Calu3 (cell line): ENCODE results near the gene GRIA4. TPM values are rescaled to one million over a fixed set of nuclear protein-coding genes. Genes with fewer than 3 reads are reported as not detected.

Source experiments
- BruUV-seq: library from RNA; stranded (reverse); fragments of 400-500 nt; replicated peaks from 2 replicates; lab custom pipeline; 2021; lab: Mats Ljungman, UMichigan
- CTCF ChIA-PET: fragments of 300-600 bp; sonication (Branson Sonifier 250); formaldehyde crosslinking; loops from one replicate; lab custom pipeline; 2022; ENCODE audit warnings: antibody characterized with exemption; lab: Charles Lee
- DNase-seq: peaks from one replicate; pipeline ENCODE4 v3.0.0; 2022
- H3K27ac Mint-ChIP-seq: one replicate; pipeline ENCODE4 v1.8.0; 2022; ENCODE audit warnings: mixed read lengths; ENCODE audit not compliant: unreplicated experiment
- H3K27me3 Mint-ChIP-seq: one replicate; pipeline ENCODE4 v1.8.0; 2022; ENCODE audit warnings: mixed read lengths; ENCODE audit not compliant: unreplicated experiment
- H3K36me3 Mint-ChIP-seq: one replicate; pipeline ENCODE4 v1.8.0; 2022; ENCODE audit warnings: mild to moderate bottlenecking, moderate library complexity, mixed read lengths; ENCODE audit not compliant: insufficient read depth, unreplicated experiment
- H3K4me1 Mint-ChIP-seq: one replicate; pipeline ENCODE4 v1.8.0; 2022; ENCODE audit warnings: mild to moderate bottlenecking, low read depth, mixed read lengths; ENCODE audit not compliant: unreplicated experiment
- H3K4me3 Mint-ChIP-seq: one replicate; pipeline ENCODE4 v1.8.0; 2022; ENCODE audit warnings: mild to moderate bottlenecking, low read depth, moderate library complexity, mixed read lengths; ENCODE audit not compliant: unreplicated experiment
- H3K9me3 Mint-ChIP-seq: one replicate; pipeline ENCODE4 v1.8.0; 2022; ENCODE audit warnings: low read depth, mixed read lengths; ENCODE audit not compliant: unreplicated experiment
- CTCF ChIP-seq: fragments of 200-600 bp; IDR thresholded peaks from one replicate; pipeline ENCODE4 v1.8.0; 2022; ENCODE audit warnings: antibody characterized with exemption; ENCODE audit not compliant: unreplicated experiment
- intact Hi-C: fragments of 100-400 bp; cut with micrococcal nuclease; formaldehyde crosslinking; loops from one replicate; pipeline ENCODE4 v1.10.0; 2022; ENCODE audit not compliant: unreplicated experiment
- total RNA-seq: library from RNA; stranded (reverse); gene quantifications from 2 replicates; pipeline ENCODE4 v1.2.3, GENCODE V29; 2022

Gene GRIA4
- total RNA-seq, 1 experiment from 2014 or later = not detected

DNA sequence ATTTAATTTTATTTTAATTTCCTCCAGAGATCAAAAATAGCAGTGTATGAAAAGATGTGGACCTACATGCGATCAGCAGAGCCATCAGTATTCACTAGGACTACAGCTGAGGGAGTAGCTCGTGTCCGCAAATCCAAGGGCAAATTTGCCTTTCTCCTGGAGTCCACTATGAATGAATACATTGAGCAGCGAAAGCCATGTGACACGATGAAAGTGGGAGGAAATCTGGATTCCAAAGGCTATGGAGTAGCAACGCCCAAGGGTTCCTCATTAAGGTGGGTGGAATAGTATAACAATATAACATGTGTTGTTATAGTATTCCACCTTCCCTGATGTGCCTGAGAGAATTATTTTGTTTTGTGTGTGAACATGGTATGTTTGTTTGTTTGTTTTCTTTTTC is 323.8 kb downstream of the GRIA4 start:
- CTCF ChIA-PET = no interaction called here
- Mint-ChIP-seq H3K9me3 (no peaks in the 10 kb centered on the region), H3K27ac (no peak overlapping the region), H3K4me1 (peaks cover 32% of the 10 kb centered on the region), H3K36me3 (no peaks in the 10 kb centered on the region), H3K4me3 (no peak overlapping the region), H3K27me3 (no peaks in the 10 kb centered on the region)
- no peak for TF ChIP-seq CTCF
- BruUV-seq = no TSS peak
- intact Hi-C loops = loop anchor here (10.0 kb wide), 1 partner anchor 141 kb away; the partner anchor contains the start of genes AASDHPPT and KBTBD3
- DNase-seq = no peak

GRCh38 chr11:105935791-105936190 is 325.9 kb downstream of the GRIA4 start:
- DNase-seq = peak; percentile 2
- Mint-ChIP-seq H3K27ac (no peak overlapping the region), H3K27me3 (no peaks in the 10 kb centered on the region), H3K4me1 (peaks cover 25% of the 10 kb centered on the region), H3K9me3 (no peaks in the 10 kb centered on the region), H3K4me3 (no peak overlapping the region), H3K36me3 (no peaks in the 10 kb centered on the region)
- intact Hi-C loops = loop anchor here (10.0 kb wide), 1 partner anchor 139 kb away; the partner anchor contains the start of genes AASDHPPT and KBTBD3
- TF ChIP-seq CTCF = no peak
- BruUV-seq = no TSS peak
- CTCF ChIA-PET = no interaction called here

GRCh38 chr11:105937331-105937730 is 327.5 kb downstream of the GRIA4 start:
- Mint-ChIP-seq H3K27ac (no peak overlapping the region), H3K27me3 (no peaks in the 10 kb centered on the region), H3K4me1 (peaks cover 25% of the 10 kb centered on the region), H3K4me3 (no peak overlapping the region), H3K9me3 (no peaks in the 10 kb centered on the region), H3K36me3 (no peaks in the 10 kb centered on the region)
- CTCF ChIA-PET = interaction anchor here (0.6 kb wide), 1 partner anchor 134 kb away, joined by 5 read pairs; no protein-coding TSS in a partner anchor
- no peak for TF ChIP-seq CTCF
- no peak for DNase-seq
- BruUV-seq = no TSS peak
- intact Hi-C loops = loop anchor here (10.0 kb wide), 1 partner anchor 137 kb away; the partner anchor contains the start of genes AASDHPPT and KBTBD3

- no peak for TF ChIP-seq CTCF
- intact Hi-C loops = loop anchor here (10.0 kb wide), 1 partner anchor 137 kb away; the partner anchor contains the start of genes AASDHPPT and KBTBD3
- no peaks in the 10 kb centered on the region for H3K9me3 Mint-ChIP-seq
- CTCF ChIA-PET = no interaction called here
- no peak overlapping the region for H3K4me3 Mint-ChIP-seq
- no TSS peak for BruUV-seq
- H3K27ac Mint-ChIP-seq = no peak overlapping the region
- H3K27me3 Mint-ChIP-seq = no peaks in the 10 kb centered on the region
- peaks cover 25% of the 10 kb centered on the region for H3K4me1 Mint-ChIP-seq
- DNase-seq = peak; percentile 4
- no peaks in the 10 kb centered on the region for H3K36me3 Mint-ChIP-seq
Observed at GRCh38 chr11:105937738-105938137, 327.9 kb downstream of the GRIA4 start.
